H1 (cell line): ENCODE measurements around the gene XCL1. TPM values are rescaled to one million over a fixed set of nuclear protein-coding genes. Genes with fewer than 3 reads are reported as not detected.

ENCODE experiments used
- CTCF ChIA-PET: fragments of 300-600 bp; sonication (Branson Sonifier 250); formaldehyde crosslinking; loops from one replicate; lab custom pipeline; 2021; ENCODE audit not compliant: partially characterized antibody; lab: Charles Lee
- POLR2A ChIA-PET: fragments of 300-600 bp; sonication (Branson Sonifier 250); formaldehyde crosslinking; loops from one replicate; lab custom pipeline; 2021; ENCODE audit warnings: inconsistent platforms; ENCODE audit not compliant: partially characterized antibody; lab: Charles Lee
- DNase-seq, 2 experiments: peaks; one replicate each; pipeline versions ENCODE4 v3.0.0 to v3.0.0-alpha.2; 2010 to 2022; ENCODE audit warnings: low spot score in 2 of 2, low read depth in 1 of 2, mixed read lengths in 1 of 2
- FAIRE-seq: peaks from 2 replicates; lab custom pipeline; 2011; peaks lifted over from hg19 to GRCh38; lab: Jason Lieb, UNC
- H2AFZ ChIP-seq: 2 replicates; pipeline ENCODE4 v1.8.1; 2012; ENCODE audit warnings: low read length, inconsistent platforms
- H2AK5ac ChIP-seq: 2 replicates; pipeline ENCODE4 v1.6.1; 2013; ENCODE audit warnings: low read depth, low read length
- H2BK120ac ChIP-seq: replicated peaks from 2 replicates; pipeline ENCODE3; 2013; ENCODE audit warnings: low read depth, low read length, inconsistent platforms
- H2BK12ac ChIP-seq: 2 replicates; pipeline ENCODE4 v1.6.1; 2013; ENCODE audit warnings: low read depth, low read length
- H2BK15ac ChIP-seq: 2 replicates; pipeline ENCODE4 v1.6.1; 2013; ENCODE audit warnings: low read length
- H2BK20ac ChIP-seq: 2 replicates; pipeline ENCODE4 v1.6.1; 2013; ENCODE audit warnings: low read length
- H2BK5ac ChIP-seq: 2 replicates; pipeline ENCODE4 v1.6.1; 2013; ENCODE audit warnings: low read depth, low read length
- H3K14ac ChIP-seq: 2 replicates; pipeline ENCODE4 v1.6.1; 2013; ENCODE audit warnings: inconsistent platforms; ENCODE audit not compliant: insufficient read length
- H3K18ac ChIP-seq: 2 replicates; pipeline ENCODE4 v1.6.1; 2013; ENCODE audit warnings: low read length; ENCODE audit errors: extremely low read depth
- H3K23ac ChIP-seq: 2 replicates; pipeline ENCODE4 v1.6.1; 2013; ENCODE audit warnings: inconsistent platforms; ENCODE audit not compliant: insufficient read length
- H3K23me2 ChIP-seq: 2 replicates; pipeline ENCODE4 v1.6.1; 2013; ENCODE audit warnings: low read depth, low read length
- H3K27ac ChIP-seq: 2 replicates; pipeline ENCODE4 v1.6.1; 2011; ENCODE audit warnings: low read depth, low read length, inconsistent platforms
- H3K27me3 ChIP-seq, 4 experiments: replicated peaks in 1 of 4; 1 replicate in 1 of 4; 2 replicates in 3 of 4; pipeline versions ENCODE4 v1.6.1 to v1.8.1; 2011 to 2013; ENCODE audit warnings: low read length in 3 of 4, mild to moderate bottlenecking in 3 of 4, inconsistent platforms in 2 of 4, mixed read lengths in 2 of 4, moderate library complexity in 1 of 4; ENCODE audit not compliant: control insufficient read depth in 3 of 4, insufficient read depth in 3 of 4; ENCODE audit errors: extremely low read depth in 1 of 4
- H3K36me3 ChIP-seq, 4 experiments: 2 replicates each; pipeline versions ENCODE4 v1.6.1 to v1.8.1; 2011 to 2013; ENCODE audit warnings: mild to moderate bottlenecking in 4 of 4, low read length in 3 of 4, moderate library complexity in 2 of 4, control low read depth in 1 of 4, inconsistent platforms in 1 of 4; ENCODE audit not compliant: insufficient read depth in 4 of 4, control insufficient read depth in 2 of 4
- H3K4ac ChIP-seq: replicated peaks from 2 replicates; pipeline ENCODE3; 2013; ENCODE audit warnings: low read length, low read depth, mixed read lengths, inconsistent platforms; ENCODE audit not compliant: insufficient read length
- H3K4me1 ChIP-seq, 4 experiments: replicated peaks in 1 of 4; 1 replicate in 1 of 4; 2 replicates in 3 of 4; pipeline versions ENCODE4 v1.6.1 to v1.8.1; 2011 to 2013; ENCODE audit warnings: low read length in 3 of 4, inconsistent platforms in 2 of 4, mixed read lengths in 1 of 4; ENCODE audit not compliant: insufficient read depth in 4 of 4, control insufficient read depth in 3 of 4
- H3K4me2 ChIP-seq, 2 experiments: 2 replicates each; pipeline versions ENCODE4 v1.6.1 to v1.8.1; 2011 to 2013; ENCODE audit warnings: low read depth in 2 of 2, low read length in 2 of 2, control low read depth in 1 of 2, inconsistent platforms in 1 of 2, mild to moderate bottlenecking in 1 of 2; ENCODE audit not compliant: insufficient read depth in 1 of 2
- H3K4me3 ChIP-seq, 4 experiments: fragments of 200-600, 300-600 bp in 1 of 4; sonication (generic), shearing (Covaris generic), sonication (Bioruptor Twin) in 1 of 4; 2 replicates each; pipeline versions ENCODE4 v1.5.1 to v1.8.1; 2011 to 2016; ENCODE audit warnings: low read length in 4 of 4, low read depth in 3 of 4, control low read depth in 2 of 4, inconsistent platforms in 2 of 4, mild to moderate bottlenecking in 2 of 4, mixed read lengths in 1 of 4, moderate library complexity in 1 of 4; ENCODE audit not compliant: insufficient read depth in 2 of 4; ENCODE audit errors: extremely low read depth in 1 of 4
- H3K56ac ChIP-seq: replicated peaks from 2 replicates; pipeline ENCODE3; 2013; ENCODE audit warnings: low read depth, mild to moderate bottlenecking, mixed read lengths, low read length, inconsistent platforms; ENCODE audit not compliant: insufficient read length
- H3K79me1 ChIP-seq: 2 replicates; pipeline ENCODE4 v1.6.1; 2013; ENCODE audit warnings: low read depth, low read length, control low read depth
- H3K79me2 ChIP-seq, 2 experiments: 2 replicates each; pipeline versions ENCODE4 v1.6.1 to v1.8.1; 2012 to 2013; ENCODE audit warnings: low read length in 2 of 2, mild to moderate bottlenecking in 2 of 2, inconsistent platforms in 1 of 2; ENCODE audit not compliant: insufficient read depth in 2 of 2, control insufficient read depth in 1 of 2
- H3K9ac ChIP-seq, 4 experiments: replicated peaks in 1 of 4; 1 replicate in 1 of 4; 2 replicates in 3 of 4; pipeline versions ENCODE4 v1.6.1 to v1.8.1; 2011 to 2013; ENCODE audit warnings: low read depth in 3 of 4, low read length in 3 of 4, control low read depth in 2 of 4, mild to moderate bottlenecking in 2 of 4, moderate library complexity in 2 of 4, inconsistent platforms in 1 of 4; ENCODE audit errors: extremely low read depth in 1 of 4
- H3K9me3 ChIP-seq, 2 experiments: 2 replicates each; pipeline versions ENCODE4 v1.6.1 to v1.8.1; 2012 to 2013; ENCODE audit warnings: mild to moderate bottlenecking in 2 of 2, moderate library complexity in 2 of 2, control low read depth in 1 of 2, inconsistent platforms in 1 of 2, low read depth in 1 of 2, low read length in 1 of 2, mixed read lengths in 1 of 2; ENCODE audit not compliant: insufficient read depth in 2 of 2
- H4K20me1 ChIP-seq, 2 experiments: replicated peaks in 1 of 2; 2 replicates each; pipeline versions ENCODE3 to v1.8.1; 2011 to 2013; ENCODE audit warnings: inconsistent platforms in 2 of 2, low read length in 2 of 2, mild to moderate bottlenecking in 1 of 2; ENCODE audit not compliant: insufficient read depth in 2 of 2, control insufficient read depth in 1 of 2
- H4K5ac ChIP-seq: 2 replicates; pipeline ENCODE4 v1.6.1; 2013; ENCODE audit warnings: low read length, low read depth, mixed read lengths, inconsistent platforms; ENCODE audit not compliant: insufficient read length
- H4K8ac ChIP-seq: 2 replicates; pipeline ENCODE4 v1.8.0; 2013; ENCODE audit warnings: mild to moderate bottlenecking, moderate library complexity, low read length, inconsistent platforms; ENCODE audit not compliant: insufficient read depth; ENCODE audit errors: extremely low read depth
- H4K91ac ChIP-seq: replicated peaks from 2 replicates; pipeline ENCODE3; 2013; ENCODE audit warnings: low read length, mixed read lengths, inconsistent platforms; ENCODE audit not compliant: insufficient read length
- BCL11A ChIP-seq, 2 experiments: IDR thresholded peaks; one replicate each; pipeline ENCODE4 v1.6.1; 2011; ENCODE audit warnings: low read depth in 2 of 2, low read length in 2 of 2, mild to moderate bottlenecking in 2 of 2
- CBX8 ChIP-seq: fragments of 300-800, 300-1000 bp; sonication (generic); IDR thresholded peaks from 2 replicates; pipeline ENCODE4 v1.7.1; 2016; ENCODE audit warnings: low read depth, low read length, borderline replicate concordance
- GTF2F1 ChIP-seq: IDR thresholded peaks from 2 replicates; pipeline ENCODE4 v1.6.1; 2012; ENCODE audit warnings: low read depth, low read length, improper control_type of control experiment, borderline replicate concordance
- HDAC2 ChIP-seq, 2 experiments: fragments of 300-600 bp in 1 of 2; sonication (generic) in 1 of 2; IDR thresholded peaks; 2 replicates each; pipeline ENCODE4 v1.6.1; 2011 to 2012; ENCODE audit warnings: low read depth in 2 of 2, low read length in 2 of 2, mild to moderate bottlenecking in 2 of 2, moderate library complexity in 2 of 2, borderline replicate concordance in 1 of 2, inconsistent platforms in 1 of 2
- KDM1A ChIP-seq: fragments of 200-600, 300-600 bp; sonication (generic); IDR thresholded peaks from 2 replicates; pipeline ENCODE4 v1.7.1; 2016; ENCODE audit warnings: mild to moderate bottlenecking, low read length, borderline replicate concordance
- MAFK ChIP-seq: IDR thresholded peaks from 2 replicates; pipeline ENCODE4 v1.6.1; 2012; ENCODE audit warnings: low read depth, mild to moderate bottlenecking, improper control_type of control experiment, low read length
- SP2 ChIP-seq: IDR thresholded peaks from 2 replicates; pipeline ENCODE4 v1.6.1; 2012; ENCODE audit warnings: mild to moderate bottlenecking, low read length, inconsistent platforms
- SRF ChIP-seq: IDR thresholded peaks from 2 replicates; pipeline ENCODE4 v1.6.1; 2011; ENCODE audit warnings: mild to moderate bottlenecking, low read depth, low read length, moderate library complexity
- TBP ChIP-seq: IDR thresholded peaks from 2 replicates; pipeline ENCODE4 v1.6.1; 2011; ENCODE audit warnings: low read depth, low read length, improper control_type of control experiment
- WGBS, 2 experiments: shearing (Covaris generic) in 1 of 2; methylation state at CpG; one replicate each; pipeline versions ENCODE4 v1.1.6 to v1.1.7; 2013 to 2015; ENCODE audit warnings: low lambda C conversion rate in 2 of 2, mixed read lengths in 2 of 2, inconsistent platforms in 1 of 2, low coverage in 1 of 2, missing lambda C conversion rate in 1 of 2; ENCODE audit not compliant: insufficient replicate concordance in 2 of 2, insufficient coverage in 1 of 2, insufficient read length in 1 of 2; ENCODE audit errors: extremely low coverage in 1 of 2, missing lambda C conversion rate in 1 of 2; 5-methylcytosine and 5-hydroxymethylcytosine counted together
- polyA plus RNA-seq, 7 experiments: library from polyadenylated mRNA; depleted of rRNA in 3 of 7; stranded (reverse) in 5 of 7; unstranded in 2 of 7; fragments of >200 nt in 5 of 7; fragments of 200-250 nt in 2 of 7; gene quantifications; 1 replicate in 5 of 7; 2 replicates in 1 of 7; 4 replicates in 1 of 7; pipeline versions ENCODE4 v1.2.1 to v1.2.3, GENCODE V29; 2011 to 2013; ENCODE audit warnings: missing spikeins in 2 of 7, mixed read lengths in 2 of 7
- total RNA-seq: library from RNA; stranded (reverse); fragmentation: NEBNext Ultra II Directional; extraction: Animal tissue kit (Norgen Biotek cat#: 25700); gene quantifications from 2 replicates; pipeline ENCODE4 v1.2.1, GENCODE V29; 2021
- TF ChIP-seq, protein P1 (sequence below): IDR thresholded peaks from 2 replicates; pipeline ENCODE4 v1.6.1; 2012; ENCODE audit warnings: low read length, inconsistent platforms
- TF ChIP-seq, protein P2 (sequence below): IDR thresholded peaks from 2 replicates; pipeline ENCODE4 v1.6.1; 2011; ENCODE audit warnings: low read length, improper control_type of control experiment

The XCL1 gene
- total and polyA plus RNA-seq, 2 of the 8 experiments (the other 6 are each of a cell fraction or from before 2014, with no cell fraction given), result 0.39 to 0.63 TPM

DNA sequence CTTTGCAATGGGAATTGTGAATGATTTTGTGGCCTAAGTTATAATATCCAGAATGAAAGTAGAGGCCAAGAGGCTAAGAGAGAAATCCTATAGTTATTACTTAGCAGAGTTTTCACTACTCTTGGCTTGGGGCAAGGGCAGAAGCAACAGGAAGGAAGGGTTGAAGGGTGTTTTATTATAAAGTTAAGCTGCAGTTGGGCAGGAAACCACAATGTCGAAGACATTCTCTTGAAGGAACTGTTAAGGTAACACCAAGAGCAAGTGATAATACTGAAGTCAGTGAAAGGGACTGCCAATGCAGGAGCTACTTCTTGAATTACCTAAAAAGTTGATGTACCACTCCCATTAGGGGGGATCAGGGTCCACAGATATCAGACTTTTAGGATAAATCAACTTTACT is 40.9 kb upstream of the XCL1 start:
- H3K23ac ChIP-seq, result no peak overlapping the region
- H2BK12ac ChIP-seq, result no peak overlapping the region
- no peaks in the 10 kb centered on the region for H3K23me2 ChIP-seq
- DNase-seq (no peak), FAIRE-seq (no peak)
- H3K9me3 ChIP-seq, result no peaks in the 10 kb centered on the region
- no peak overlapping the region for H2BK20ac ChIP-seq
- no peak overlapping the region for H3K4me3 ChIP-seq
- H3K14ac ChIP-seq, result no peak overlapping the region
- H4K91ac ChIP-seq, result no peak overlapping the region
- ChIA-PET CTCF (interaction anchor here (1.3 to 1.4 kb wide), 2 partner anchors 192 to 300 kb away, joined by 3 to 4 read pairs; no protein-coding TSS in a partner anchor), POLR2A (no interaction called here)
- H3K4ac ChIP-seq, result no peak overlapping the region
- WGBS, 2 experiments, result 88% methylated on average over 1 of the region's 1 CpG; no CpG with 5 or more reads in 1 of the 2 experiments
- no peak overlapping the region for H4K5ac ChIP-seq
- no peak overlapping the region for H3K27ac ChIP-seq
- H2BK15ac ChIP-seq, result no peak overlapping the region
- H3K4me2 ChIP-seq, result no peak overlapping the region
- no peak overlapping the region for H2AK5ac ChIP-seq
- H2AFZ ChIP-seq, result no peak overlapping the region
- H4K20me1 ChIP-seq, result no peaks in the 10 kb centered on the region
- no peak overlapping the region for H3K9ac ChIP-seq
- H2BK5ac ChIP-seq, result no peak overlapping the region
- no peak overlapping the region for H3K56ac ChIP-seq
- no peaks in the 10 kb centered on the region for H3K4me1 ChIP-seq
- no peak overlapping the region for H3K18ac ChIP-seq
- no peak overlapping the region for H4K8ac ChIP-seq
- no peaks in the 10 kb centered on the region for H3K79me2 ChIP-seq
- H3K27me3 ChIP-seq, result no peaks in the 10 kb centered on the region
- no peaks in the 10 kb centered on the region for H3K79me1 ChIP-seq
- H2BK120ac ChIP-seq, result no peak overlapping the region
- H3K36me3 ChIP-seq, result no peaks in the 10 kb centered on the region
- TF ChIP-seq, protein P1, sequence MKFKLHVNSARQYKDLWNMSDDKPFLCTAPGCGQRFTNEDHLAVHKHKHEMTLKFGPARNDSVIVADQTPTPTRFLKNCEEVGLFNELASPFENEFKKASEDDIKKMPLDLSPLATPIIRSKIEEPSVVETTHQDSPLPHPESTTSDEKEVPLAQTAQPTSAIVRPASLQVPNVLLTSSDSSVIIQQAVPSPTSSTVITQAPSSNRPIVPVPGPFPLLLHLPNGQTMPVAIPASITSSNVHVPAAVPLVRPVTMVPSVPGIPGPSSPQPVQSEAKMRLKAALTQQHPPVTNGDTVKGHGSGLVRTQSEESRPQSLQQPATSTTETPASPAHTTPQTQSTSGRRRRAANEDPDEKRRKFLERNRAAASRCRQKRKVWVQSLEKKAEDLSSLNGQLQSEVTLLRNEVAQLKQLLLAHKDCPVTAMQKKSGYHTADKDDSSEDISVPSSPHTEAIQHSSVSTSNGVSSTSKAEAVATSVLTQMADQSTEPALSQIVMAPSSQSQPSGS, result no peak
- no peak for TF ChIP-seq BCL11A (IDR thresholded peaks at IDR 0.05; ENCODE audit: low read depth in 2 of 2, low read length in 2 of 2)
- TF ChIP-seq HDAC2 (IDR thresholded peaks at IDR 0.05; ENCODE audit: borderline replicate concordance in 1 of 2, low read depth in 2 of 2, low read length in 2 of 2), result no peak
- TF ChIP-seq TBP, result no peak
- TF ChIP-seq SRF, result no peak
- TF ChIP-seq CBX8, result no peak
- TF ChIP-seq KDM1A, result no peak
- TF ChIP-seq, protein P2, sequence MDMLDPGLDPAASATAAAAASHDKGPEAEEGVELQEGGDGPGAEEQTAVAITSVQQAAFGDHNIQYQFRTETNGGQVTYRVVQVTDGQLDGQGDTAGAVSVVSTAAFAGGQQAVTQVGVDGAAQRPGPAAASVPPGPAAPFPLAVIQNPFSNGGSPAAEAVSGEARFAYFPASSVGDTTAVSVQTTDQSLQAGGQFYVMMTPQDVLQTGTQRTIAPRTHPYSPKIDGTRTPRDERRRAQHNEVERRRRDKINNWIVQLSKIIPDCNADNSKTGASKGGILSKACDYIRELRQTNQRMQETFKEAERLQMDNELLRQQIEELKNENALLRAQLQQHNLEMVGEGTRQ, result no peak
- TF ChIP-seq GTF2F1, result no peak
- TF ChIP-seq MAFK, result no peak
- TF ChIP-seq SP2, result no peak
